ENCODE data around the gene CDH22. TPM values are rescaled to one million over a fixed set of nuclear protein-coding genes. Genes with fewer than 3 reads are reported as not detected.

Gene CDH22
- total and polyA plus RNA-seq, 10 of the 15 experiments (the other 5 are each of a cell fraction or from before 2014, with no cell fraction given): not detected

- Histone ChIP-seq H3K79me2 (ENCODE audit: control insufficient read depth, insufficient read depth, low read length) (no peaks in the 10 kb centered on the region), H3K27me3 (replicated peaks in 1 of 2; ENCODE audit: control insufficient read depth in 2 of 2, insufficient read depth in 2 of 2, low read length in 1 of 2) (peaks cover 4 to 6% of the 10 kb centered on the region in 2 experiments; a peak in 3 of 4 replicates), H3K4me2 (ENCODE audit: control insufficient read depth, insufficient read depth) (no peak overlapping the region), H2AFZ (ENCODE audit: control insufficient read depth, low read depth, low read length) (no peak overlapping the region), H4K20me1 (ENCODE audit: control insufficient read depth, insufficient read depth) (no peaks in the 10 kb centered on the region), H3K36me3 (ENCODE audit: control insufficient read depth in 2 of 2, insufficient read depth in 2 of 2, low read length in 1 of 2) (no peaks in the 10 kb centered on the region), H3K4me1 (ENCODE audit: control insufficient read depth, insufficient read depth, low read length) (no peaks in the 10 kb centered on the region), H3K9me3 (replicated peaks; ENCODE audit: control insufficient read depth, insufficient read depth, low read length) (no peaks in the 10 kb centered on the region), H3K9ac (ENCODE audit: control insufficient read depth, insufficient read depth, low read length) (no peak overlapping the region), H3K4me3 (no peak overlapping the region), H3K27ac (ENCODE audit: control insufficient read depth, insufficient read depth) (no peak overlapping the region)
- RAD21 ChIA-PET (ENCODE audit: unreplicated experiment): no interaction called here
- TF ChIP-seq SKIL (IDR thresholded peaks at IDR 0.05; ENCODE audit: low read depth, poor library complexity, severe bottlenecking) (no peak), YBX1 (IDR thresholded peaks at IDR 0.05) (no peak), ZBTB11 (CRISPR knock-in tag; IDR thresholded peaks at IDR 0.05) (no peak), JUNB (IDR thresholded peaks at IDR 0.05) (no peak), KDM1A (IDR thresholded peaks at IDR 0.05; ENCODE audit: borderline replicate concordance) (no peak), ETV6 (conservative IDR thresholded peaks at IDR 0.05 in 1 of 2, IDR thresholded peaks at IDR 0.05 in 1 of 2; ENCODE audit: borderline replicate concordance in 1 of 2, low read depth in 1 of 2) (no peak)
- no peak for FAIRE-seq
- in situ Hi-C loops (cut with MboI) (no loop called here), intact Hi-C loops (cut with micrococcal nuclease; ENCODE audit: unreplicated experiment) (no loop called here)
- DNase-seq (ENCODE audit: low read depth, low spot score): no peak
- no peak for ATAC-seq
- SMC1A ChIA-PET (ENCODE audit: uncharacterized antibody, unreplicated experiment): interaction anchor here (1.1 to 1.5 kb wide), 3 partner anchors 10 to 74 kb away, joined by 3 read pairs; no protein-coding TSS in a partner anchor
- POLR2A ChIA-PET: no interaction called here
- WGBS (ENCODE audit: insufficient coverage, insufficient replicate concordance, low lambda C conversion rate, missing lambda C conversion rate): 22% methylated on average over 8 of the region's 8 CpGs
- BruUV-seq (replicated peaks): no TSS peak
- CTCF ChIA-PET: interaction anchor here (1.5 to 1.6 kb wide), 2 partner anchors 15 to 27 kb away, joined by 5 to 7 read pairs; no protein-coding TSS in a partner anchor
Observed at GRCh38 chr20:46333161-46333991, 25.1 kb upstream of the CDH22 start.

Measured in GM12878 (cell line).